Panc1 (cell line): Measurements from ENCODE around the gene TBKBP1. TPM values are rescaled to one million over a fixed set of nuclear protein-coding genes. Genes with fewer than 3 reads are reported as not detected.

Source experiments
- ATAC-seq: fragments of 200-7000 bp; cut with Tn5 transposase; 2 replicates; pipeline ENCODE4 v1.9.1; 2020; ENCODE audit warnings: mild to moderate bottlenecking, moderate library complexity
- BruUV-seq: library from RNA; stranded (reverse); fragments of 400-500 nt; replicated peaks from 2 replicates; lab custom pipeline; 2021; lab: Mats Ljungman, UMichigan
- CTCF ChIA-PET: fragments of 300-600 bp; sonication (Branson Sonifier 250); formaldehyde crosslinking; loops from one replicate; lab custom pipeline; 2022; ENCODE audit warnings: antibody characterized with exemption; lab: Charles Lee
- POLR2A ChIA-PET: fragments of 300-600 bp; sonication (Branson Sonifier 250); formaldehyde crosslinking; loops from one replicate; lab custom pipeline; 2022; ENCODE audit warnings: antibody characterized with exemption; lab: Charles Lee
- DNase-seq: peaks from one replicate; pipeline ENCODE4 v3.0.0-alpha.2; 2010; ENCODE audit warnings: low read depth, low spot score
- H3K27ac ChIP-seq: 2 replicates; pipeline ENCODE4 v1.5.1; 2011; ENCODE audit warnings: mild to moderate bottlenecking, low read length, inconsistent platforms
- H3K27me3 ChIP-seq: fragments of 200-500 bp; sonication (Bioruptor generic); 2 replicates; pipeline ENCODE4 v1.6.0; 2014; ENCODE audit warnings: low read length, inconsistent platforms; ENCODE audit not compliant: control insufficient read depth, insufficient read depth
- H3K36me3 ChIP-seq: fragments of 200-500 bp; sonication (Bioruptor generic); 2 replicates; pipeline ENCODE4 v1.5.1; 2014; ENCODE audit warnings: inconsistent platforms, mild to moderate bottlenecking, low read length, moderate library complexity; ENCODE audit not compliant: control insufficient read depth, insufficient read depth
- H3K4me1 ChIP-seq: 2 replicates; pipeline ENCODE4 v1.5.1; 2011; ENCODE audit warnings: inconsistent platforms, mild to moderate bottlenecking, low read length, moderate library complexity; ENCODE audit not compliant: control insufficient read depth, insufficient read depth
- H3K4me3 ChIP-seq, 2 experiments: 2 replicates each; pipeline ENCODE4 v1.5.1; 2011 to 2012; ENCODE audit warnings: low read depth in 2 of 2, low read length in 2 of 2, mild to moderate bottlenecking in 2 of 2, inconsistent platforms in 1 of 2, moderate library complexity in 1 of 2
- H3K9me3 ChIP-seq: fragments of 200-500 bp; sonication (Bioruptor generic); 2 replicates; pipeline ENCODE4 v1.5.1; 2014; ENCODE audit warnings: low read depth, mild to moderate bottlenecking, inconsistent platforms, low read length, moderate library complexity; ENCODE audit not compliant: control insufficient read depth, insufficient read depth
- CTCF ChIP-seq: fragments of 450-650 bp; IDR thresholded peaks from 2 replicates; pipeline ENCODE4 v1.5.1; 2017; ENCODE audit warnings: mild to moderate bottlenecking
- POLR2AphosphoS5 ChIP-seq: IDR thresholded peaks from 2 replicates; pipeline ENCODE4 v1.6.1; 2012; ENCODE audit warnings: mild to moderate bottlenecking, low read depth, low read length, moderate library complexity
- REST ChIP-seq, 2 experiments: IDR thresholded peaks; 2 replicates each; pipeline ENCODE4 v1.6.1; 2011 to 2012; ENCODE audit warnings: low read depth in 2 of 2, control low read depth in 1 of 2, low read length in 1 of 2, mild to moderate bottlenecking in 1 of 2, moderate library complexity in 1 of 2; ENCODE audit not compliant: insufficient read depth in 1 of 2
- SIN3A ChIP-seq: IDR thresholded peaks from 2 replicates; pipeline ENCODE4 v1.6.1; 2012; ENCODE audit warnings: low read depth, mild to moderate bottlenecking, low read length, moderate library complexity, borderline replicate concordance; ENCODE audit not compliant: insufficient read depth
- TCF7L2 ChIP-seq: IDR thresholded peaks from 2 replicates; pipeline ENCODE4 v1.6.1; 2011; ENCODE audit warnings: mild to moderate bottlenecking, low read depth, low read length, inconsistent platforms
- in situ Hi-C: cut with HindIII; loops from 2 replicates; pipeline ENCODE4 v1.10.0; 2016; ENCODE audit warnings: low sequenced_read_pairs, low pct_unique_long_range_greater_than_20kb
- intact Hi-C: fragments of 100-400 bp; cut with micrococcal nuclease; formaldehyde crosslinking; loops from one replicate; pipeline ENCODE4 v1.10.0; 2022; ENCODE audit not compliant: unreplicated experiment
- total RNA-seq: library from RNA; stranded (reverse); gene quantifications from one replicate; pipeline ENCODE4 v1.2.1, GENCODE V29; 2021; ENCODE audit not compliant: unreplicated experiment

The TBKBP1 gene
- total RNA-seq, 1 experiment from 2014 or later = 12.0 TPM

GRCh38 chr17:47654991-47655390 is 39.0 kb upstream of the TBKBP1 start:
- no TSS peak for BruUV-seq
- no peak overlapping the region for H3K4me3 ChIP-seq
- peaks cover 37% of the 10 kb centered on the region for H3K4me1 ChIP-seq
- CTCF ChIA-PET = interaction anchor here (0.9 kb wide), 1 partner anchor 9 kb away, joined by 3 read pairs; no protein-coding TSS in a partner anchor
- intact Hi-C loops = no loop called here
- no peak for DNase-seq
- TF ChIP-seq POLR2AphosphoS5 (no peak), CTCF (no peak), SIN3A (no peak), TCF7L2 (no peak), REST (IDR thresholded peaks at IDR 0.05; ENCODE audit: insufficient read depth in 1 of 2, low read depth in 2 of 2, low read length in 1 of 2) (no peak)
- no peak for ATAC-seq
- H3K27ac ChIP-seq = no peak overlapping the region
- H3K27me3 ChIP-seq = no peaks in the 10 kb centered on the region
- in situ Hi-C loops = no loop called here
- peaks cover 78% of the 10 kb centered on the region for H3K36me3 ChIP-seq
- no peaks in the 10 kb centered on the region for H3K9me3 ChIP-seq
- POLR2A ChIA-PET = interaction anchor here (0.7 kb wide), 1 partner anchor 16 kb away, joined by 6 read pairs; no protein-coding TSS in a partner anchor

- in situ Hi-C loops (no loop called here), intact Hi-C loops (no loop called here)
- ATAC-seq = no peak
- no peaks in the 10 kb centered on the region for H3K9me3 ChIP-seq
- peaks cover 77% of the 10 kb centered on the region for H3K36me3 ChIP-seq
- BruUV-seq = no TSS peak
- no peak overlapping the region for H3K4me3 ChIP-seq
- peaks cover under 1% of the 10 kb centered on the region; the same call in 1 of the 2 replicates for H3K4me1 ChIP-seq
- CTCF ChIA-PET = no interaction called here
- H3K27me3 ChIP-seq = no peaks in the 10 kb centered on the region
- H3K27ac ChIP-seq = no peak overlapping the region
- POLR2A ChIA-PET = no interaction called here
- DNase-seq = no peak
- TF ChIP-seq CTCF (no peak), POLR2AphosphoS5 (no peak), SIN3A (no peak), TCF7L2 (no peak), REST (IDR thresholded peaks at IDR 0.05; ENCODE audit: insufficient read depth in 1 of 2, low read depth in 2 of 2, low read length in 1 of 2) (no peak)
These were observed 33.9 kb upstream of the TBKBP1 start for GRCh38 chr17:47660064-47660492.
